Sigmoid colon (tissue), 4 donors: ENCODE data around the gene CTSL.

Source experiments
- CTCF ChIP-seq, 4 experiments: fragments of 450-650 bp in 3 of 4; fragments of 200-600 bp in 1 of 4; IDR thresholded peaks; one replicate each; pipeline ENCODE4 v1.5.1; 2016 to 2019; ENCODE audit warnings: antibody characterized with exemption in 4 of 4, mild to moderate bottlenecking in 3 of 4, moderate library complexity in 2 of 4
- EP300 ChIP-seq, 4 donors: sonication (generic); formaldehyde crosslinking; IDR thresholded peaks; one replicate each; pipeline ENCODE4 v1.6.1; 2017; ENCODE audit warnings: antibody characterized with exemption in 4 of 4
- POLR2A ChIP-seq, 2 donors: fragments of 450-650 bp; IDR thresholded peaks; one replicate each; pipeline ENCODE4 v1.6.1; 2016; ENCODE audit warnings: antibody characterized with exemption in 2 of 2, mild to moderate bottlenecking in 2 of 2, moderate library complexity in 2 of 2
- POLR2AphosphoS5 ChIP-seq, 4 donors: sonication (generic); formaldehyde crosslinking; IDR thresholded peaks; one replicate each; pipeline ENCODE4 v1.6.1; 2017; ENCODE audit warnings: antibody characterized with exemption in 4 of 4

- TF ChIP-seq CTCF (IDR thresholded peaks at IDR 0.05) (no peak), POLR2AphosphoS5 (IDR thresholded peaks at IDR 0.05) (no peak), POLR2A (IDR thresholded peaks at IDR 0.05) (no peak), EP300 (IDR thresholded peaks at IDR 0.05) (no peak)
Observed at GRCh38 chr9:87704342-87704741, 21.6 kb upstream of the CTSL start.
